Smooth muscle cell of trachea (primary cell): Measurements from ENCODE around the gene DLGAP3. TPM values are rescaled to one million over a fixed set of nuclear protein-coding genes. Genes with fewer than 3 reads are reported as not detected.

Experiments used
- total RNA-seq: library from RNA; depleted of rRNA; stranded (reverse); fragments of >200 nt; gene quantifications from 2 replicates; pipeline ENCODE4 v1.2.1, GENCODE V29; 2014

DLGAP3 gene
- 0.17 TPM in 1 of 2 replicates, not detected in the other for total RNA-seq

GRCh38 chr1:34929497-34929852, at the start of gene DLGAP3:
TSS of gene DLGAP3 (minus strand) at chr1:34929650. CDS start at chr1:34905383, 24,267 bp downstream.

GRCh38 chr1:34859446-34860200, 69.8 kb downstream of the DLGAP3 start, which contains the start of gene SMIM12:
TSS of gene SMIM12 (minus strand) at chr1:34859749. CDS start at chr1:34855977, 3,772 bp downstream.

Other genes starting within 250 kb of the DLGAP3 start
- 0.15 TPM in 1 of 2 replicates, not detected in the other for gene GJB5, start 174.6 kb downstream of the DLGAP3 start, total RNA-seq
- not detected in 2 replicates for gene GJB4, start 169.9 kb downstream of the DLGAP3 start, total RNA-seq
- not detected in 2 replicates for gene GJB3, start 148.4 kb downstream of the DLGAP3 start, total RNA-seq
- 0.15 TPM in 1 of 2 replicates, not detected in the other for gene GJA4, start 136.7 kb downstream of the DLGAP3 start, total RNA-seq
- 22.8 and 38.5 TPM in 2 replicates for gene SMIM12, start 69.9 kb downstream of the DLGAP3 start, total RNA-seq
- gene TMEM35B, start 55.7 kb upstream of the DLGAP3 start, total RNA-seq = 35.9 and 39.0 TPM in 2 replicates
- 19.6 and 22.8 TPM in 2 replicates for gene ZMYM6, start 102.3 kb upstream of the DLGAP3 start, total RNA-seq
- 14.9 and 23.1 TPM in 2 replicates for gene ZMYM1, start 149.7 kb upstream of the DLGAP3 start, total RNA-seq